DOHH2 (cell line): Measurements from ENCODE around the gene C11orf54.

Source experiments
- H3F3A ChIP-seq: fragments of 200-600 bp; sonication (generic), shearing (Covaris generic); 2 replicates; pipeline ENCODE4 v1.6.0; 2016; ENCODE audit warnings: antibody characterized with exemption, mild to moderate bottlenecking; ENCODE audit not compliant: control insufficient read depth, insufficient read depth
- H3K27ac ChIP-seq: fragments of 200-600 bp; sonication (generic); 2 replicates; pipeline ENCODE4 v1.5.1; 2014; ENCODE audit warnings: low read depth, mild to moderate bottlenecking, low read length, moderate library complexity
- H3K27me3 ChIP-seq: fragments of 200-600 bp; sonication (generic); 2 replicates; pipeline ENCODE4 v1.6.1; 2014; ENCODE audit warnings: mild to moderate bottlenecking, low read length, mixed read lengths; ENCODE audit not compliant: control insufficient read depth
- H3K36me3 ChIP-seq: fragments of 200-600 bp; sonication (generic); 2 replicates; pipeline ENCODE4 v1.6.1; 2014; ENCODE audit warnings: mild to moderate bottlenecking, low read length, moderate library complexity, mixed read lengths; ENCODE audit not compliant: control insufficient read depth
- H3K4me1 ChIP-seq: fragments of 200-600 bp; sonication (generic); 2 replicates; pipeline ENCODE4 v1.6.1; 2014; ENCODE audit warnings: mild to moderate bottlenecking, low read length, mixed read lengths; ENCODE audit not compliant: control insufficient read depth
- H3K4me2 ChIP-seq: fragments of 200-600 bp; sonication (generic); 2 replicates; pipeline ENCODE4 v1.6.0; 2014; ENCODE audit warnings: mild to moderate bottlenecking, low read length, moderate library complexity
- H3K4me3 ChIP-seq: fragments of 200-600 bp; sonication (generic); 2 replicates; pipeline ENCODE4 v1.5.1; 2014; ENCODE audit warnings: mild to moderate bottlenecking, low read length, mixed read lengths
- H3K79me2 ChIP-seq: fragments of 200-600 bp; sonication (generic); 2 replicates; pipeline ENCODE4 v1.6.1; 2014; ENCODE audit warnings: mild to moderate bottlenecking, low read length, mixed read lengths; ENCODE audit not compliant: control insufficient read depth
- H3K9me2 ChIP-seq: fragments of 200-600 bp; sonication (generic); replicated peaks from 2 replicates; pipeline ENCODE4 v1.6.1; 2014; ENCODE audit warnings: mild to moderate bottlenecking, low read length, mixed read lengths; ENCODE audit not compliant: control insufficient read depth
- H3K9me3 ChIP-seq: fragments of 200-600 bp; sonication (generic); 2 replicates; pipeline ENCODE4 v1.6.1; 2014; ENCODE audit warnings: antibody characterized with exemption, low read length, mixed read lengths; ENCODE audit not compliant: control insufficient read depth, insufficient read depth
- H4K20me1 ChIP-seq: fragments of 200-600 bp; sonication (generic); 2 replicates; pipeline ENCODE4 v1.6.0; 2014; ENCODE audit warnings: low read depth, mild to moderate bottlenecking, antibody characterized with exemption, low read length, moderate library complexity; ENCODE audit not compliant: control insufficient read depth, insufficient read depth
- EZH2phosphoT487 ChIP-seq: fragments of 200-600 bp; sonication (generic); IDR thresholded peaks from 2 replicates; pipeline ENCODE4 v1.6.1; 2017; ENCODE audit warnings: borderline replicate concordance, mild to moderate bottlenecking, antibody characterized with exemption, low read length, moderate library complexity, mixed read lengths
- TF ChIP-seq, protein P1 (sequence below): fragments of 200-600 bp; sonication (generic); IDR thresholded peaks from one replicate; pipeline ENCODE4 v1.5.1; 2014; ENCODE audit warnings: antibody characterized with exemption, mild to moderate bottlenecking, low read depth, low read length; ENCODE audit not compliant: poor library complexity, severe bottlenecking

The C11orf54 gene

DNA sequence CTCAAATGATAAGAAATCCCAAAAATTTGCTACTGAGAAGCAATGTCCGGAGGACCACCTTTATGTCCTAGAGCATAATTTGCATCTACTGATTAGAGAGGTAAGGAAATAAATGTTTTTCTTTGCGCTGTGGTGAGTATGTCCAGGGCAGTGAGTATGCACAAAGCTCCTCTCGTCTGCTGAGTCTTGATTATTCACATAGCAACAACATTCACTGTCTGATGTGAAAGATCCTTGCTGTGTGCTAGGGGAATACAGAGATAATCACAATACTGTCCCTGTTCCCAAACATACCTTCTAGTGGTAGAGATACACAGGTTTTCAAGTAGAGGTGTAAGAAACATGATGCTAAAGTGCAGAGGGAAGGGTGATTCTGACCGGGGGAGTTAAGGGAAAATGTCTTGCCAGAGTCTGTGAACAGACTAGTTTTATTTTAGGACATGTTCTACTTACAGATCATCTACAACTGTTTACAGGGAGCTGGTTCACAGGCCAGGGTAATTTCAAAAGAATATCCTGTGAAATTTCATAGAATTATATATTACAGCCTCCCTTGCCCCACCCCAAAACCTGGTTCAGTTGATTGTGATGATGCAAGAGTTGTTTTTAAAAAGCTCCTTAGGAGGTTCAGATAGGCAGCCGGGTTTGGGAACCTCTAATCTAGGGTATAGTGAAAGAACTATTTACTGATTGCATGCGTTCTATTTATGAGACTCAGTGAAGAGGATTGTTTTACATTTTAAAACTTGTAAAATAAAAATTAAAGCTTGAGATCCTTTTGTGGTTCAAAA, 55.2 kb downstream of the C11orf54 start:
- TF ChIP-seq, protein P1, sequence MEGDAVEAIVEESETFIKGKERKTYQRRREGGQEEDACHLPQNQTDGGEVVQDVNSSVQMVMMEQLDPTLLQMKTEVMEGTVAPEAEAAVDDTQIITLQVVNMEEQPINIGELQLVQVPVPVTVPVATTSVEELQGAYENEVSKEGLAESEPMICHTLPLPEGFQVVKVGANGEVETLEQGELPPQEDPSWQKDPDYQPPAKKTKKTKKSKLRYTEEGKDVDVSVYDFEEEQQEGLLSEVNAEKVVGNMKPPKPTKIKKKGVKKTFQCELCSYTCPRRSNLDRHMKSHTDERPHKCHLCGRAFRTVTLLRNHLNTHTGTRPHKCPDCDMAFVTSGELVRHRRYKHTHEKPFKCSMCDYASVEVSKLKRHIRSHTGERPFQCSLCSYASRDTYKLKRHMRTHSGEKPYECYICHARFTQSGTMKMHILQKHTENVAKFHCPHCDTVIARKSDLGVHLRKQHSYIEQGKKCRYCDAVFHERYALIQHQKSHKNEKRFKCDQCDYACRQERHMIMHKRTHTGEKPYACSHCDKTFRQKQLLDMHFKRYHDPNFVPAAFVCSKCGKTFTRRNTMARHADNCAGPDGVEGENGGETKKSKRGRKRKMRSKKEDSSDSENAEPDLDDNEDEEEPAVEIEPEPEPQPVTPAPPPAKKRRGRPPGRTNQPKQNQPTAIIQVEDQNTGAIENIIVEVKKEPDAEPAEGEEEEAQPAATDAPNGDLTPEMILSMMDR: no peak
- TF ChIP-seq EZH2phosphoT487: no peak
- Histone ChIP-seq H3K79me2 (peaks cover 24% of the 10 kb centered on the region), H3K27me3 (no peaks in the 10 kb centered on the region), H3K27ac (no peak overlapping the region), H3K9me3 (no peaks in the 10 kb centered on the region), H3F3A (peaks cover 3% of the 10 kb centered on the region; the same call in 1 of the 2 replicates), H4K20me1 (no peaks in the 10 kb centered on the region), H3K36me3 (peaks cover 87% of the 10 kb centered on the region), H3K4me1 (no peaks in the 10 kb centered on the region), H3K4me2 (no peak overlapping the region), H3K9me2 (no peaks in the 10 kb centered on the region), H3K4me3 (no peak overlapping the region)

DNA sequence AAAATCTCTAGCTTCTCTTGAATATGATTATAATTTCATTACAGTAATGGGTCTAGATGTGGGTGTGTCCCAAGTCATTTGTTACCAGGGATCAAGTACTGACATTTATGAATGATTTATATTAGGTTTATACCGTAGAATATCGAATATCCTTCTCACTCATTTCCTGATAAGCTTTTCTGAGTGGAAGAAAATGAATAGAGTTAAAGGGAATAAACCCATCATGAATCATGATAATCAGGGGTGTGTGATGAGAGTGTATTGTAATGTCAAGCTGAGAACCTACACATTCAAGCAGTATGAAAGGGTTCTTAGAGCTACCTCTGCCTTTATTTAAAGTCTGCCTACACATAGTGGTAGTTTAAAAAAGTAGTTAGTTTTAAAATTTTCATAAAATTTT, 59.9 kb downstream of the C11orf54 start:
- Histone ChIP-seq H3K27ac (no peak overlapping the region), H3K36me3 (peaks cover 86% of the 10 kb centered on the region), H3K9me3 (no peaks in the 10 kb centered on the region), H3K79me2 (peaks cover 21% of the 10 kb centered on the region), H3K4me1 (no peaks in the 10 kb centered on the region), H3K27me3 (no peaks in the 10 kb centered on the region), H3K4me2 (no peak overlapping the region), H3K4me3 (no peak overlapping the region), H4K20me1 (no peaks in the 10 kb centered on the region), H3K9me2 (no peaks in the 10 kb centered on the region), H3F3A (peaks cover 3% of the 10 kb centered on the region; the same call in 1 of the 2 replicates)
- TF ChIP-seq EZH2phosphoT487: no peak
- TF ChIP-seq, protein P1: no peak

DNA sequence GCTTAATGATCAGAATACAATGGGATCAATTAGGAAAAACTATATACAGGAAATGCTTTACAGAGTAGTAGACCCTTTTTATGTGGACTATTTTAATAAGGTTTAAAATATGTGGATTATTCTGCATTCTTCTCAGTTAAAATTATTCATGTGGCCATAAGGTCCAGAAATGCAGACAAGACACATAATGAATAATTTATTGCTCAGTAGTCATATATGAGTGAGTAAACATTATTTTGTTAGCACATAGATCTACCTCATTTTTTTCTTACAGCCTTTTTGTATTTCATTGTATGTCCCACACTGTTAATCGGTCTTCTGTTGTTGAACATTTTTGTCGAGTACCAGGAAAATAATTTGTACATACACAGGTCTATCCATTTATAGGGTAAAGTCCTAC, 63.4 kb downstream of the C11orf54 start:
- peaks cover 86% of the 10 kb centered on the region for H3K36me3 ChIP-seq

More for the DNA sequence above, 63.4 kb downstream of the C11orf54 start:
- Histone ChIP-seq H3K79me2 (peaks cover 14% of the 10 kb centered on the region), H3K27ac (no peak overlapping the region), H3K4me2 (no peak overlapping the region), H4K20me1 (no peaks in the 10 kb centered on the region), H3K9me3 (no peaks in the 10 kb centered on the region), H3F3A (no peaks in the 10 kb centered on the region), H3K4me3 (no peak overlapping the region), H3K27me3 (no peaks in the 10 kb centered on the region), H3K4me1 (no peaks in the 10 kb centered on the region), H3K9me2 (no peaks in the 10 kb centered on the region)
- TF ChIP-seq EZH2phosphoT487: no peak
- TF ChIP-seq, protein P1: no peak
